HCT116 (cell line): ENCODE results near the gene LYSMD1. TPM values are rescaled to one million over a fixed set of nuclear protein-coding genes. Genes with fewer than 3 reads are reported as not detected.
A peak's percentile ranks its signal among the peaks of the same experiment; 100 is the strongest.

Source experiments
- ATAC-seq: fragments of 200-7000 bp; cut with Tn5 transposase; 2 replicates; pipeline ENCODE4 v1.9.1; 2020; ENCODE audit warnings: mild to moderate bottlenecking, moderate library complexity
- Bru-seq: library from RNA; stranded (reverse); fragments of 400-500 nt; gene quantifications from one replicate; lab custom pipeline; 2021; lab: Mats Ljungman, UMichigan
- BruChase-seq, 2 experiments: library from RNA; stranded (reverse); fragments of 400-500 nt; gene quantifications; one replicate each; lab custom pipeline; 2021; lab: Mats Ljungman, UMichigan
- BruUV-seq: library from RNA; stranded (reverse); fragments of 400-500 nt; replicated peaks from 2 replicates; lab custom pipeline; 2021; lab: Mats Ljungman, UMichigan
- CTCF ChIA-PET: fragments of 300-600 bp; sonication (Branson Sonifier 250); formaldehyde crosslinking; loops from one replicate; lab custom pipeline; 2021; ENCODE audit warnings: antibody characterized with exemption; lab: Charles Lee
- POLR2A ChIA-PET: fragments of 300-600, 350-600 bp; sonication (Branson Sonifier 250); formaldehyde crosslinking; loops from one replicate; lab custom pipeline; 2021; ENCODE audit warnings: antibody characterized with exemption; lab: Charles Lee
- RAD21 ChIA-PET, 2 experiments: fragments of 300-600 bp; sonication (Branson Sonifier 250); formaldehyde crosslinking; loops; one replicate each; lab custom pipeline; 2023; ENCODE audit warnings: low total read pairs in 2 of 2; ENCODE audit not compliant: uncharacterized antibody in 2 of 2, unreplicated experiment in 2 of 2, low non-redundant PET in 1 of 2; lab: Charles Lee
- DNase-seq: peaks from one replicate; pipeline ENCODE4 v3.0.0-alpha.2; 2010; ENCODE audit warnings: low read depth, low spot score
- H2AFZ ChIP-seq: fragments of 200-600 bp; shearing (Covaris generic), sonication (generic); 2 replicates; pipeline ENCODE4 v1.6.1; 2017; ENCODE audit warnings: low read depth, mixed run types, mixed read lengths, antibody characterized with exemption, low read length; ENCODE audit not compliant: poor library complexity, severe bottlenecking
- H3K27ac ChIP-seq: 2 replicates; pipeline ENCODE4 v1.5.1; 2012; ENCODE audit warnings: low read depth, low read length
- H3K27me3 ChIP-seq: fragments of 200-600 bp; sonication (generic); 2 replicates; pipeline ENCODE4 v1.6.1; 2016; ENCODE audit warnings: mixed run types, low read length, mixed read lengths; ENCODE audit not compliant: insufficient read depth
- H3K36me3 ChIP-seq, 2 experiments: fragments of 200-500 bp in 1 of 2; fragments of 200-600 bp in 1 of 2; sonication (Bioruptor generic) in 1 of 2; sonication (generic) in 1 of 2; 2 replicates each; pipeline versions ENCODE4 v1.5.1 to v1.6.1; 2014 to 2016; ENCODE audit warnings: low read length in 2 of 2, inconsistent platforms in 1 of 2, mixed read lengths in 1 of 2, mixed run types in 1 of 2; ENCODE audit not compliant: insufficient read depth in 2 of 2, control insufficient read depth in 1 of 2
- H3K4me1 ChIP-seq, 2 experiments: fragments of 200-600 bp in 1 of 2; sonication (generic) in 1 of 2; 2 replicates each; pipeline versions ENCODE4 v1.5.1 to v1.6.1; 2012 to 2017; ENCODE audit warnings: low read length in 2 of 2, inconsistent platforms in 1 of 2, mild to moderate bottlenecking in 1 of 2, mixed read lengths in 1 of 2, mixed run types in 1 of 2, moderate library complexity in 1 of 2; ENCODE audit not compliant: insufficient read depth in 2 of 2, control insufficient read depth in 1 of 2
- H3K4me2 ChIP-seq: fragments of 200-600 bp; sonication (generic); 2 replicates; pipeline ENCODE4 v1.6.1; 2017; ENCODE audit warnings: mixed run types, low read length, mixed read lengths
- H3K4me3 ChIP-seq, 2 experiments: fragments of 200-600 bp in 1 of 2; sonication (generic) in 1 of 2; replicated peaks in 1 of 2; 2 replicates each; pipeline ENCODE4 v1.5.1; 2011 to 2016; ENCODE audit warnings: low read length in 2 of 2, control low read depth in 1 of 2, low read depth in 1 of 2, mild to moderate bottlenecking in 1 of 2, mixed read lengths in 1 of 2, mixed run types in 1 of 2
- H3K79me2 ChIP-seq: fragments of 200-600 bp; sonication (generic); 2 replicates; pipeline ENCODE4 v1.6.1; 2017; ENCODE audit warnings: mild to moderate bottlenecking, mixed run types, low read length, moderate library complexity, mixed read lengths; ENCODE audit not compliant: insufficient read depth
- H3K9ac ChIP-seq: fragments of 200-600 bp; sonication (generic); 2 replicates; pipeline ENCODE4 v1.6.1; 2016; ENCODE audit warnings: low read length, mixed read lengths
- H3K9me2 ChIP-seq: fragments of 200-600 bp; sonication (generic), shearing (Covaris generic); 2 replicates; pipeline ENCODE4 v1.6.1; 2017; ENCODE audit warnings: mixed run types, mild to moderate bottlenecking, moderate library complexity; ENCODE audit not compliant: insufficient read depth
- H3K9me3 ChIP-seq, 2 experiments: fragments of 200-500 bp in 1 of 2; fragments of 200-600 bp in 1 of 2; sonication (Bioruptor generic) in 1 of 2; sonication (generic) in 1 of 2; 2 replicates each; pipeline ENCODE4 v1.6.1; 2014 to 2017; ENCODE audit warnings: low read length in 2 of 2, mixed read lengths in 2 of 2, inconsistent platforms in 1 of 2, low read depth in 1 of 2, mild to moderate bottlenecking in 1 of 2, mixed run types in 1 of 2, moderate library complexity in 1 of 2; ENCODE audit not compliant: control insufficient read depth in 1 of 2, insufficient read depth in 1 of 2
- H4K20me1 ChIP-seq: fragments of 200-600 bp; sonication (generic), shearing (Covaris generic); 2 replicates; pipeline ENCODE4 v1.6.1; 2017; ENCODE audit warnings: mixed run types, mild to moderate bottlenecking, moderate library complexity; ENCODE audit not compliant: insufficient read depth
- ATF3 ChIP-seq: IDR thresholded peaks from 2 replicates; pipeline ENCODE4 v1.6.1; 2012
- CBX3 ChIP-seq: IDR thresholded peaks from 2 replicates; pipeline ENCODE4 v1.6.1; 2012; ENCODE audit warnings: low read depth
- CEBPB ChIP-seq: IDR thresholded peaks from 2 replicates; pipeline ENCODE4 v1.6.1; 2012; ENCODE audit warnings: low read depth
- EGR1 ChIP-seq: IDR thresholded peaks from 2 replicates; pipeline ENCODE4 v1.6.1; 2012; ENCODE audit warnings: low read depth
- EZH2 ChIP-seq: fragments of 200-600 bp; sonication (generic); IDR thresholded peaks from 2 replicates; pipeline ENCODE4 v1.6.1; 2017; ENCODE audit warnings: antibody characterized with exemption, mixed run types
- EZH2phosphoT487 ChIP-seq: fragments of 200-600 bp; IDR thresholded peaks from 2 replicates; pipeline ENCODE4 v1.6.1; 2018; ENCODE audit warnings: antibody characterized with exemption, borderline replicate concordance
- FOSL1 ChIP-seq: IDR thresholded peaks from 2 replicates; pipeline ENCODE4 v1.6.1; 2012; ENCODE audit warnings: low read depth
- MAX ChIP-seq: IDR thresholded peaks from 2 replicates; pipeline ENCODE4 v1.6.1; 2012
- POLR2A ChIP-seq: IDR thresholded peaks from 2 replicates; pipeline ENCODE4 v1.7.0; 2011; ENCODE audit warnings: borderline replicate concordance; ENCODE audit not compliant: insufficient read depth, insufficient read length; ENCODE audit errors: extremely low read depth
- POLR2AphosphoS5 ChIP-seq: IDR thresholded peaks from 2 replicates; pipeline ENCODE4 v1.6.1; 2011; ENCODE audit warnings: mild to moderate bottlenecking, low read depth, low read length, moderate library complexity
- RAD21 ChIP-seq: IDR thresholded peaks from 2 replicates; pipeline ENCODE4 v1.6.1; 2012; ENCODE audit warnings: low read depth, mild to moderate bottlenecking
- REST ChIP-seq: IDR thresholded peaks from 2 replicates; pipeline ENCODE4 v1.6.1; 2012; ENCODE audit warnings: low read depth
- SIN3A ChIP-seq: IDR thresholded peaks from 2 replicates; pipeline ENCODE4 v1.6.1; 2012; ENCODE audit warnings: low read depth
- SP1 ChIP-seq: IDR thresholded peaks from 2 replicates; pipeline ENCODE4 v1.6.1; 2012; ENCODE audit warnings: low read depth
- SRF ChIP-seq: IDR thresholded peaks from 2 replicates; pipeline ENCODE4 v1.6.1; 2012; ENCODE audit warnings: low read depth
- YY1 ChIP-seq: IDR thresholded peaks from 2 replicates; pipeline ENCODE4 v1.6.1; 2011; ENCODE audit warnings: low read length, low read depth, moderate library complexity, mild to moderate bottlenecking; ENCODE audit not compliant: insufficient replicate concordance; ENCODE audit errors: extremely low read depth
- ZBTB33 ChIP-seq: IDR thresholded peaks from 2 replicates; pipeline ENCODE4 v1.6.1; 2011; ENCODE audit warnings: mild to moderate bottlenecking, low read length, moderate library complexity; ENCODE audit not compliant: insufficient replicate concordance; ENCODE audit errors: extremely low read depth
- intact Hi-C: fragments of 100-400 bp; cut with micrococcal nuclease; formaldehyde crosslinking; loops from 2 replicates; pipeline ENCODE4 v1.10.0; 2022
- long read RNA-seq: library from polyadenylated mRNA; unstranded; transcript quantifications from one replicate; pipeline ENCODE4 v2.0.0, GENCODE V29; 2021; ENCODE audit not compliant: unreplicated experiment
- polyA plus RNA-seq: library from polyadenylated mRNA; unstranded; fragments of >200 nt; gene quantifications from 2 replicates; pipeline ENCODE4 v1.2.1, GENCODE V29; 2012; ENCODE audit warnings: missing spikeins
- total RNA-seq: library from RNA; stranded (reverse); gene quantifications from one replicate; pipeline ENCODE4 v1.2.1, GENCODE V29; 2021; ENCODE audit not compliant: unreplicated experiment

The LYSMD1 gene
- 5.0 TPM for total RNA-seq
- 3.4 and 4.9 TPM in 2 replicates for polyA plus RNA-seq
- Bru-seq, nascent RNA: percentile 64 among the genes with signal in this experiment
- percentile 68 among the genes with signal in this experiment for BruChase-seq, experiment 1, labeled RNA remaining after a 6-hour chase
- BruChase-seq, experiment 2, labeled RNA remaining after a 2-hour chase: percentile 80 among the genes with signal in this experiment
- long read RNA-seq, partial matches to known transcripts: 0 of 5 reads
- long read RNA-seq, other reads (novel, unspliced or antisense): 2 of 5 reads

- peak; percentile 95 for ATAC-seq
- Histone ChIP-seq H3K9me2 (no peaks in the 10 kb centered on the region), H3K9me3 (no peaks in the 10 kb centered on the region), H3K27ac (peak within 1 kb of the TSS; percentile 57), H3K4me3 (peak within 1 kb of the TSS; percentile 83 to 88), H3K79me2 (peaks cover 24% of the 10 kb centered on the region; the same call in 1 of the 2 replicates), H4K20me1 (no peaks in the 10 kb centered on the region), H3K4me2 (peak within 1 kb of the TSS; percentile 85), H2AFZ (peak within 1 kb of the TSS; percentile 43), H3K4me1 (peaks cover 11 to 19% of the 10 kb centered on the region in 2 experiments), H3K9ac (peak within 1 kb of the TSS; percentile 84), H3K27me3 (no peaks in the 10 kb centered on the region), H3K36me3 (peaks cover 2 to 12% of the 10 kb centered on the region in 2 experiments; a peak in 2 of 4 replicates)
- ChIA-PET POLR2A (interaction anchor here (0.7 to 1.0 kb wide), 2 partner anchors 18 to 24 kb away, joined by 3 read pairs; partner anchors contain the start of gene VPS72), CTCF (interaction anchor here (1.4 kb wide), 1 partner anchor 66 kb away, joined by 5 read pairs; no protein-coding TSS in a partner anchor), RAD21 (no interaction called here)
- BruUV-seq: TSS peak; percentile 89
- intact Hi-C loops: no loop called here
- peak; percentile 97 for DNase-seq
- peak; percentile 69 for TF ChIP-seq POLR2A
- no peak for TF ChIP-seq ATF3
- peak; percentile 92 for TF ChIP-seq SIN3A
- TF ChIP-seq RAD21: no peak
- TF ChIP-seq EGR1: peak; percentile 35; the same call in 1 of the 2 replicates
- TF ChIP-seq CEBPB: peak; percentile 24; the same call in 1 of the 2 replicates
- peak; percentile 63 for TF ChIP-seq SRF
- peak; percentile 89 for TF ChIP-seq ZBTB33
- TF ChIP-seq EZH2: no peak
- peak; percentile 94 for TF ChIP-seq SP1
- TF ChIP-seq MAX: peak; percentile 73; the same call in 1 of the 2 replicates
- TF ChIP-seq CBX3: peak; percentile 96
- peak; percentile 87 for TF ChIP-seq YY1
- TF ChIP-seq REST: no peak
- TF ChIP-seq POLR2AphosphoS5: peak; percentile 84
- TF ChIP-seq FOSL1: no peak
- TF ChIP-seq EZH2phosphoT487: no peak
Measured at GRCh38 chr1:151165738-151166504, at the start of gene LYSMD1, which contains the start of gene SCNM1. Gene LYSMD1, minus strand, starts transcription at chr1:151165902. Its CDS starts 644 bp downstream, at chr1:151165258. Gene SCNM1, plus strand, starts transcription at chr1:151166144. Its CDS starts 9 bp downstream, at chr1:151166153.
